WI38 (cell line): ENCODE data around the gene C1QTNF6.
"Not testable (repeated sequence)": the region's sequence is repeated elsewhere in the genome, so short reads cannot be mapped to it uniquely, and the experiment has no call there.

Source experiments
- H3K4me3 ChIP-seq: 2 replicates; pipeline ENCODE4 v1.5.1; 2011; ENCODE audit warnings: low read depth, mild to moderate bottlenecking, control low read depth, low read length
- CTCF ChIP-seq: IDR thresholded peaks from 2 replicates; pipeline ENCODE4 v1.5.1; 2012; ENCODE audit warnings: low read depth, mild to moderate bottlenecking, control low read depth, low read length

Gene C1QTNF6

GRCh38 chr22:37173709-37174108, 14.3 kb downstream of the C1QTNF6 start:
- H3K4me3 ChIP-seq: no peak overlapping the region
- no peak for TF ChIP-seq CTCF

GRCh38 chr22:37172266-37173245, 15.5 kb downstream of the C1QTNF6 start:
- no peak overlapping the region for H3K4me3 ChIP-seq
- no peak for TF ChIP-seq CTCF

- TF ChIP-seq CTCF: no peak
Observed at GRCh38 chr22:37171662-37172061, 16.4 kb downstream of the C1QTNF6 start.

GRCh38 chr22:37170689-37171405, 17.2 kb downstream of the C1QTNF6 start:
- H3K4me3 ChIP-seq: not testable (repeated sequence)

More at GRCh38 chr22:37171662-37172061, 16.4 kb downstream of the C1QTNF6 start:
- no peak overlapping the region for H3K4me3 ChIP-seq

GRCh38 chr22:37169947-37170688, 17.9 kb downstream of the C1QTNF6 start:
- no peak overlapping the region for H3K4me3 ChIP-seq
- TF ChIP-seq CTCF: no peak

GRCh38 chr22:37169406-37169805, 18.6 kb downstream of the C1QTNF6 start:
- TF ChIP-seq CTCF: no peak
- H3K4me3 ChIP-seq: no peak overlapping the region

GRCh38 chr22:37167981-37168647, 19.9 kb downstream of the C1QTNF6 start:
- H3K4me3 ChIP-seq: no peak overlapping the region
- TF ChIP-seq CTCF: no peak
